ENCODE measurements around the gene LAPTM4A. TPM values are rescaled to one million over a fixed set of nuclear protein-coding genes. Genes with fewer than 3 reads are reported as not detected.

Gene LAPTM4A
- total and polyA plus RNA-seq, 2 of the 4 experiments (the other 2 are of a cell fraction): 97.7 to 401 TPM

DNA sequence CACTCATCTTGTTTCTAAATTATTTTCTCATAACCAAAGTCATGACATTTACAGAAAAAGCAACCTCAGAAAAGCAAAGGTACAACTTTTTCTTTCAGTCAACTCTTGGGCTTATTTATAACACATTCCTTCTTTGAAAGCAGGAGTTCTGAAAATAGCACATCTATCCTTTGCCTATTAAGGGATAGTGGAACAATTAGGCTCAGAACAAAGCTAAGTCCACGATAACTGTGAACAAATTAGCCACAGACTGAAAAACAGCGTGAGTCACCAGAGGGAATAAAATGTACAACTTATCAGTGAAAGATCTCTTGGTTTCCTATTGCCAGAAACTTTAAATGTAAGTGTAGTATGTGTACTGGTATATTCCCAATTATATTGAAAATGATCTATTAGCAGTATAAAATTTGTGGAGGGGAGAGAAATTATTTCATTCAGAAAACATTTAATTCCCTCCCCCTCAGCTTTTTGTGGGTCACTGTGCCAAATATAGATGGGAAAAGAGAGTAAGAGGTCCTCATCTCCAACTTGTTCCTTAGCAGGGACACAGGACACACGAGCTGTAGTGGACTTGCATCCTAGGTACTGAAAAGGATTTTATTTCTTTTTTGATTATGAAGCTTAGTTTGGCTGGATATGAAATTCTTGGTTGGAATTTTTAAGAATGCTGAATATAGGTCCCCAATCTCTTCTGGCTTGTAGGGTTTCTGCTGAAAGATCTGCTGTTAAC lies 23.6 kb downstream of the LAPTM4A start:
- no peaks in the 10 kb centered on the region for H3K27me3 ChIP-seq (ENCODE audit: control insufficient read depth, insufficient read depth, low read length)
- no TSS peak for BruUV-seq (replicated peaks)
- no peak overlapping the region for H3K27ac ChIP-seq (ENCODE audit: insufficient read depth, low read length)
- in situ Hi-C loops (cut with MboI; ENCODE audit: low sequenced_read_pairs): loop anchor here (10.0 kb wide), 1 partner anchor 63 kb away; no protein-coding TSS in a partner anchor
- H2BK120ac ChIP-seq (ENCODE audit: low read depth, low read length): no peak overlapping the region
- no peaks in the 10 kb centered on the region for H3K9me3 ChIP-seq (ENCODE audit: control insufficient read depth, insufficient read depth, low read length)
- ChIA-PET CTCF (interaction anchor here (1.2 kb wide), 1 partner anchor 12 kb away, joined by 4 read pairs; no protein-coding TSS in a partner anchor), POLR2A (ENCODE audit: unreplicated experiment) (no interaction called here)
- no peak overlapping the region for H3K56ac ChIP-seq (ENCODE audit: extremely low read depth, insufficient read depth, low read length)
- no CpG with 5 or more reads among the region's 3 CpGs for WGBS, 2 experiments (ENCODE audit: extremely low coverage in 2 of 2, insufficient read length in 1 of 2)
- H3K4me2 ChIP-seq (ENCODE audit: low read depth, low read length): no peak overlapping the region
- no peak overlapping the region for H3K4me3 ChIP-seq (ENCODE audit: insufficient read depth, low read depth, low read length)
- no peak overlapping the region for H2BK15ac ChIP-seq (ENCODE audit: low read depth, low read length)
- H3K36me3 ChIP-seq (ENCODE audit: control insufficient read depth, insufficient read depth, low read length): peaks cover 22% of the 10 kb centered on the region
- no peak overlapping the region for H2AFZ ChIP-seq (replicated peaks; ENCODE audit: low read length, poor library complexity)
- ATAC-seq (ENCODE audit: low read depth) (no peak), DNase-seq (no peak)
- dilution Hi-C loops (cut with HindIII; ENCODE audit: low sequenced_read_pairs, unreplicated experiment): no loop called here
- no peak overlapping the region for H4K5ac ChIP-seq (ENCODE audit: low read depth, low read length)
- H3K14ac ChIP-seq (replicated peaks; ENCODE audit: low read depth, low read length): no peak overlapping the region
- no peak overlapping the region for H4K8ac ChIP-seq (ENCODE audit: low read depth in 2 of 2, low read length in 2 of 2)
- H2AK9ac ChIP-seq (replicated peaks; ENCODE audit: low read depth, low read length, poor library complexity): no peak overlapping the region
- no peak overlapping the region for H2AK5ac ChIP-seq (ENCODE audit: low read depth, low read length)
- H2BK5ac ChIP-seq (ENCODE audit: low read depth, low read length, poor library complexity, severe bottlenecking): peak overlapping the region; percentile 29
- H4K20me1 ChIP-seq (ENCODE audit: insufficient read depth, low read length): no peaks in the 10 kb centered on the region; the same call in 1 of the 2 replicates
- H4K91ac ChIP-seq (ENCODE audit: insufficient read depth, low read depth, low read length): no peak overlapping the region
- TF ChIP-seq BHLHE40 (IDR thresholded peaks at IDR 0.05; ENCODE audit: low read depth, low read length): no peak
- TF ChIP-seq, protein P1, sequence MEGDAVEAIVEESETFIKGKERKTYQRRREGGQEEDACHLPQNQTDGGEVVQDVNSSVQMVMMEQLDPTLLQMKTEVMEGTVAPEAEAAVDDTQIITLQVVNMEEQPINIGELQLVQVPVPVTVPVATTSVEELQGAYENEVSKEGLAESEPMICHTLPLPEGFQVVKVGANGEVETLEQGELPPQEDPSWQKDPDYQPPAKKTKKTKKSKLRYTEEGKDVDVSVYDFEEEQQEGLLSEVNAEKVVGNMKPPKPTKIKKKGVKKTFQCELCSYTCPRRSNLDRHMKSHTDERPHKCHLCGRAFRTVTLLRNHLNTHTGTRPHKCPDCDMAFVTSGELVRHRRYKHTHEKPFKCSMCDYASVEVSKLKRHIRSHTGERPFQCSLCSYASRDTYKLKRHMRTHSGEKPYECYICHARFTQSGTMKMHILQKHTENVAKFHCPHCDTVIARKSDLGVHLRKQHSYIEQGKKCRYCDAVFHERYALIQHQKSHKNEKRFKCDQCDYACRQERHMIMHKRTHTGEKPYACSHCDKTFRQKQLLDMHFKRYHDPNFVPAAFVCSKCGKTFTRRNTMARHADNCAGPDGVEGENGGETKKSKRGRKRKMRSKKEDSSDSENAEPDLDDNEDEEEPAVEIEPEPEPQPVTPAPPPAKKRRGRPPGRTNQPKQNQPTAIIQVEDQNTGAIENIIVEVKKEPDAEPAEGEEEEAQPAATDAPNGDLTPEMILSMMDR (conservative IDR thresholded peaks at IDR 0.05; ENCODE audit: low read depth, low read length): no peak
- H3K79me1 ChIP-seq (ENCODE audit: low read depth in 1 of 2, low read length in 2 of 2): peaks cover 9 to 10% of the 10 kb centered on the region in 2 experiments; a peak in 2 of 4 replicates
- H3K4me1 ChIP-seq (ENCODE audit: control insufficient read depth, insufficient read depth, low read length): no peaks in the 10 kb centered on the region
- peaks cover 2% of the 10 kb centered on the region; the same call in 1 of the 2 replicates for H3K9me1 ChIP-seq (ENCODE audit: insufficient read depth, low read length)
- H3K18ac ChIP-seq (ENCODE audit: low read depth, low read length): no peak overlapping the region
- H2BK20ac ChIP-seq (ENCODE audit: low read depth, low read length): no peak overlapping the region
- H3K23ac ChIP-seq (ENCODE audit: low read depth, low read length): no peak overlapping the region
- no peak overlapping the region for H3K9ac ChIP-seq (ENCODE audit: low read depth, low read length)
- H3K4ac ChIP-seq (ENCODE audit: low read depth, low read length): no peak overlapping the region
- intact Hi-C loops (cut with micrococcal nuclease): no loop called here
